ENCODE results near the gene SEMA6C. TPM values are rescaled to one million over a fixed set of nuclear protein-coding genes. Genes with fewer than 3 reads are reported as not detected.
"Not testable (repeated sequence)": the region's sequence is repeated elsewhere in the genome, so short reads cannot be mapped to it uniquely, and the experiment has no call there.

Gene SEMA6C
- total RNA-seq, 2 donors from 2014 or later, result 1.6 to 3.2 TPM

DNA sequence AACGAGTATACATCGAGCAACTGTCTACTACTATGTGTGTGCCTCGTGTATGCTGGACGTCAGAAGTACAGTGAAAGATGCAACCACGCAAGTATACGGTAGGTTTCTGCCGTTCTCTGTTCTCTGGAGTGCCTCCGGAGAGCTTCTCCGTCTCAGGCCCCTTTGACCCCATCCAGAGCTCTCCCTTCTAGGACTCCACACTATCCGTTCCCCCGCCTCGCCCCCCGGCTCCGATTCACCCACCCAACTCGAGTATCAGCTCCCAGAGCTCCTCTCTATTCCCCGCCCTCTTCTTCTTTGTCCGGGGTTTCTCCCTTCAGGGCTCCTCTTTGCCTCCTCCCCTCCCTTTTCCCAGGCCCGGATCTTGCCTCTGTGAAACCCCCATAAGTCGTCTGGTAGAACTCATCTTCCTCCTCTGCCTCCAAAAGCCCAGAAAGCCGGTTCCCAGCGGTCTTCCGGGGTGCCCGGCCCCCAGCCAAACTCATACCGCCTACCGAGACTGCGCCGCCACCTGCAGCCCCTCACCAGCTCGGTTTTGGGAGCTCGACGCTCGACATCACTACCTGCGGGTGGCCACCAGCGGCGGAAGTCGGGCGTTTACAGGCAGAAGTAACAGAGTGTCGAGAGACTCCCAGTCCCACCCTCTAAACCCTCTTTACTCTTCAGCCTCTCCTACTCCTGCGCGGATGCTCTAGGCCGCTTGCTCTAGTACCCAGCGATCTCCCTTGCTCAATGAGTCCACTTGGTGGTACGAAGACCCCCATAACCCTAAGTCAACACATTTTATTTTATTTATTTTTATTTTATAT, 43.4 kb upstream of the SEMA6C start, which contains the start of gene VPS72:
TSS of gene VPS72 (minus strand) at position 561 of the 809 bp plus-strand sequence. CDS start at position 485, 76 bp downstream.
- intact Hi-C loops (cut with DNase I), result no loop called here
- no peaks in the 10 kb centered on the region for H3K27me3 ChIP-seq
- H3K36me3 ChIP-seq, result peaks cover 7% of the 10 kb centered on the region
- no peaks in the 10 kb centered on the region for H3K9me3 ChIP-seq
- DNase-seq, result peak; percentile 92
- H3K4me1 ChIP-seq, result peaks cover 3% of the 10 kb centered on the region
- peak within 1 kb of the TSS; percentile 80 for H3K27ac ChIP-seq
- peak within 1 kb of the TSS; percentile 72 for H3K4me3 ChIP-seq
- TF ChIP-seq, protein P1, sequence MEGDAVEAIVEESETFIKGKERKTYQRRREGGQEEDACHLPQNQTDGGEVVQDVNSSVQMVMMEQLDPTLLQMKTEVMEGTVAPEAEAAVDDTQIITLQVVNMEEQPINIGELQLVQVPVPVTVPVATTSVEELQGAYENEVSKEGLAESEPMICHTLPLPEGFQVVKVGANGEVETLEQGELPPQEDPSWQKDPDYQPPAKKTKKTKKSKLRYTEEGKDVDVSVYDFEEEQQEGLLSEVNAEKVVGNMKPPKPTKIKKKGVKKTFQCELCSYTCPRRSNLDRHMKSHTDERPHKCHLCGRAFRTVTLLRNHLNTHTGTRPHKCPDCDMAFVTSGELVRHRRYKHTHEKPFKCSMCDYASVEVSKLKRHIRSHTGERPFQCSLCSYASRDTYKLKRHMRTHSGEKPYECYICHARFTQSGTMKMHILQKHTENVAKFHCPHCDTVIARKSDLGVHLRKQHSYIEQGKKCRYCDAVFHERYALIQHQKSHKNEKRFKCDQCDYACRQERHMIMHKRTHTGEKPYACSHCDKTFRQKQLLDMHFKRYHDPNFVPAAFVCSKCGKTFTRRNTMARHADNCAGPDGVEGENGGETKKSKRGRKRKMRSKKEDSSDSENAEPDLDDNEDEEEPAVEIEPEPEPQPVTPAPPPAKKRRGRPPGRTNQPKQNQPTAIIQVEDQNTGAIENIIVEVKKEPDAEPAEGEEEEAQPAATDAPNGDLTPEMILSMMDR (IDR thresholded peaks at IDR 0.05), result no peak
- peak within 1 kb of the TSS; percentile 72 to 91 for H3K9ac ChIP-seq (ENCODE audit: low read depth in 2 of 2, low read length in 2 of 2)

DNA sequence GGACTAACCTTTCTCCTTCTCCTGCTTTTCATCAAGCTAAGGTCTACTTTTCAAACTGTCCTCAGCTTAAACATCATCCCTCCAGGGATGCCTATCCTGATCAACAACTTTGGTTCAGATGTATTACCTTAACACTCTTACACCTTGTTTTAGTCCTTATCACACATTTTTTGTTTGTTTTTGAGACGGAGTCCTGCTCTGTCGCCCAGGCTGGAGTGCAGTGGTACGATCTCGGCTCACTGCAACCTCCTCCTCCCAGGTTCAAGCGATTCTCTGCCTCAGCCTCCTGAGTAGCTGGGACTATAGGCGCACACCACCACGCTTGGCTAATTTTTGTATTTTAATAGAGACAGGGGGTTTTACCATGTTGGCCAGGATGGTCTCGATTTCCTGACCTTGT, 42.2 kb upstream of the SEMA6C start:
- DNase-seq; intact Hi-C loops (cut with DNase I); H3K27me3 ChIP-seq; H3K9me3 ChIP-seq; H3K9ac ChIP-seq (ENCODE audit: low read depth in 2 of 2, low read length in 2 of 2); H3K4me1 ChIP-seq; H3K27ac ChIP-seq: not testable (repeated sequence)
- peak overlapping the region; percentile 72 for H3K4me3 ChIP-seq
- peaks cover 17% of the 10 kb centered on the region for H3K36me3 ChIP-seq

DNA sequence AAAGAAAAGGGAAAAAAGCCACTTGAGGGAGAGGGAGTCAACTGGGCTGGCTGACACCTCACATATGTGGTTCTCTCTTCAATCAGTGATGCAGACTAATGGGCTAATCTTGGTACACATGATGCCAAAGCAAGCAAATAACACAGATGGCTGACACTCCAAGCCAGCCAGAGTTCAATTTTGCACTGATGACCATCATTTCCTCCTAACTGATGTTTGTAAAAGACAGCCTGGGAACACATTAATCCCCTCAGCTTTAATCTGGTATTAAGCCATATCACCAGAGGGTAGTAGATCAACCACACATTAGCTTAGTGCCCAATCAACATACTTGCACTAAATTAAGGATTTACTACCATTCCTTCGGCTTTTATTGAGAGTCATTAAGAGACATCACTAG, 40.8 kb upstream of the SEMA6C start:
- no peak overlapping the region for H3K9ac ChIP-seq (ENCODE audit: low read depth in 2 of 2, low read length in 2 of 2)
- H3K36me3 ChIP-seq, result peaks cover 20% of the 10 kb centered on the region
- no peaks in the 10 kb centered on the region for H3K27me3 ChIP-seq
- intact Hi-C loops (cut with DNase I), result no loop called here
- H3K4me3 ChIP-seq, result no peak overlapping the region
- H3K9me3 ChIP-seq, result no peaks in the 10 kb centered on the region
- H3K27ac ChIP-seq, result no peak overlapping the region
- H3K4me1 ChIP-seq, result peaks cover 3% of the 10 kb centered on the region
- no peak for DNase-seq
- TF ChIP-seq, protein P1 (IDR thresholded peaks at IDR 0.05), result no peak

DNA sequence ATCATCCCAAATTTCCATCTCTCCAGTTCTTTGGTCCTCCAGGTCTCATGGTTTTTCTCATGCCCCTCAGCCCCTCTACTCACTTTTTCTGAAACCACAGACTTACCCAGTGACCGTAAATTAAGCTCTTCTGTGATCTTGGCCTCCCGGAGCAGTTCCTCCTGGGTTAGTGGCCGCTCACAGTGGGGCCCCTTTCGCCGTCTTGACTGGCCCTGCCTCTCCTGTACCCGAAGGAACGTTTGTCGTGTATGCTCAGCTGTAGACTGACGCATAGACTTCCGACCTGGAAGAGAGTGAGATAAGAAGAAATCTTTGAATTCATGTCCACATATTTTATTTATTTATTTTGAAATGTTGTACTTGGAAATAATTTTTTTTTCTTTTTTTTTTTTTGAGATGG, 37.8 kb upstream of the SEMA6C start:
- peaks cover 20% of the 10 kb centered on the region for H3K36me3 ChIP-seq
- TF ChIP-seq, protein P1 (IDR thresholded peaks at IDR 0.05), result no peak
- H3K4me1 ChIP-seq, result peaks cover 3% of the 10 kb centered on the region
- H3K27me3 ChIP-seq, result no peaks in the 10 kb centered on the region
- no peak overlapping the region for H3K4me3 ChIP-seq
- H3K9ac ChIP-seq (ENCODE audit: low read depth in 2 of 2, low read length in 2 of 2), result no peak overlapping the region
- DNase-seq, result no peak
- H3K27ac ChIP-seq, result no peak overlapping the region
- intact Hi-C loops (cut with DNase I), result no loop called here
- no peaks in the 10 kb centered on the region for H3K9me3 ChIP-seq

DNA sequence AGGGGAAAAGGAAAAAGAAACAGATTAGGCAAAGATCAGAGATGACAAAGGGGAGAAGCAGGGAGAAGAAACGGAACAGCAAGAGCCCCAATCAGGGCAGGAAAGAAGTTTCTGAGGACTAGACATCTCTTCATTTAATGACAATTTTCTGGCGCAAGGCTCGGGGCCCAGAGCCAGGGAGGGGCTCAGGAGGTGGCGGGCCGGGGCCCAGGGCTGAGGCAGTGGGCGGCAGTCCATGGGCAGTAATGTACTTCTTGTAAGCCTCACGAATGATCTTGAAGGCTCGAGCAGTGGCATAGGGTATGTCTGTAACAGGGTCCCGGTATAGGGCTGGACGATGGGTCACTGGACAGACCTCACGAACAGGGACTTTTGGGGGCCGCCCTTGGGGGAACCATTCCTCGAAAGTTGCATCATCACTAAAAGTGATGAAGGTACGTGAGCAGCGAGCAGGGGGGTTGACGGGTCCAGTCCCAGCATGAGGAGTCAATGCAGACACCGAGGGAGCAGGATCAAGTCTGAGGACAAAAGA, 30.1 kb upstream of the SEMA6C start:
- intact Hi-C loops (cut with DNase I), result no loop called here
- Histone ChIP-seq H3K27ac (no peak overlapping the region), H3K36me3 (no peaks in the 10 kb centered on the region)

More for the DNA sequence above, 30.1 kb upstream of the SEMA6C start:
- H3K9me3 ChIP-seq, result no peaks in the 10 kb centered on the region
- no peaks in the 10 kb centered on the region for H3K27me3 ChIP-seq
- no peak overlapping the region for H3K4me3 ChIP-seq
- TF ChIP-seq, protein P1 (IDR thresholded peaks at IDR 0.05), result no peak
- no peak for DNase-seq
- no peaks in the 10 kb centered on the region for H3K4me1 ChIP-seq
- H3K9ac ChIP-seq (ENCODE audit: low read depth in 2 of 2, low read length in 2 of 2), result no peak overlapping the region

Data from colonic mucosa (tissue), 4 donors.